HepG2 (cell line): ENCODE results near the gene PHEX. TPM values are rescaled to one million over a fixed set of nuclear protein-coding genes. Genes with fewer than 3 reads are reported as not detected.

Experiments used
- ATAC-seq: fragments of 200-7000 bp; cut with Tn5 transposase; 3 replicates; pipeline ENCODE4 v1.9.1; 2020; ENCODE audit warnings: mild to moderate bottlenecking, moderate library complexity
- BruUV-seq: library from RNA; stranded (reverse); fragments of 400-500 nt; replicated peaks from 2 replicates; lab custom pipeline; 2021; lab: Mats Ljungman, UMichigan
- CTCF ChIA-PET: fragments of 300-600 bp; formaldehyde crosslinking; extraction: SDS; loops from one replicate; lab custom pipeline; 2021; ENCODE audit warnings: low total read pairs, inconsistent platforms, low intra/inter-chr PET ratio; lab: Yijun Ruan, JAX
- POLR2A ChIA-PET: fragments of 350-600 bp; sonication (Branson Sonifier 250); formaldehyde crosslinking; loops from one replicate; lab custom pipeline; 2020; ENCODE audit warnings: antibody characterized with exemption, inconsistent platforms; lab: Yijun Ruan, JAX
- DNase-seq: peaks from one replicate; pipeline ENCODE4 v3.0.0-alpha.2; 2015; ENCODE audit warnings: low spot score
- FAIRE-seq: peaks from 3 replicates; lab custom pipeline; 2011; peaks lifted over from hg19 to GRCh38; lab: Jason Lieb, UNC
- H2AFZ ChIP-seq: one replicate; pipeline ENCODE4 v1.6.1; 2011; ENCODE audit warnings: low read length, inconsistent platforms
- H3K27ac ChIP-seq: fragments of 300-600 bp; 3 replicates; pipeline ENCODE4 v1.8.0; 2011; ENCODE audit warnings: mixed run types, mild to moderate bottlenecking, mixed read lengths, low read length, inconsistent platforms; ENCODE audit not compliant: insufficient read depth; ENCODE audit errors: extremely low read length
- H3K27me3 ChIP-seq, 2 experiments: fragments of 200-600 bp in 1 of 2; 2 replicates in 1 of 2; 3 replicates in 1 of 2; pipeline versions ENCODE4 v1.6.0 to v1.8.0; 2011; ENCODE audit warnings: low read length in 2 of 2, mild to moderate bottlenecking in 2 of 2, moderate library complexity in 2 of 2, inconsistent platforms in 1 of 2; ENCODE audit not compliant: insufficient read depth in 2 of 2, control insufficient read depth in 1 of 2
- H3K36me3 ChIP-seq, 2 experiments: fragments of 200-600 bp in 1 of 2; replicated peaks in 1 of 2; 2 replicates in 1 of 2; 3 replicates in 1 of 2; pipeline versions ENCODE4 v1.5.1 to v1.8.0; 2011; ENCODE audit warnings: low read length in 2 of 2, inconsistent platforms in 1 of 2; ENCODE audit not compliant: insufficient read depth in 2 of 2, control insufficient read depth in 1 of 2
- H3K4me1 ChIP-seq: 2 replicates; pipeline ENCODE4 v1.5.1; 2012; ENCODE audit warnings: low read length, inconsistent platforms; ENCODE audit not compliant: insufficient read depth
- H3K4me2 ChIP-seq: 2 replicates; pipeline ENCODE4 v1.6.0; 2011; ENCODE audit warnings: low read depth, low read length, inconsistent platforms
- H3K4me3 ChIP-seq, 3 experiments: fragments of 200-600 bp in 1 of 3; sonication (generic), shearing (Covaris generic) in 1 of 3; replicated peaks in 1 of 3; 2 replicates each; pipeline ENCODE4 v1.5.1; 2011 to 2016; ENCODE audit warnings: low read length in 3 of 3, inconsistent platforms in 2 of 3, low read depth in 2 of 3, mild to moderate bottlenecking in 2 of 3, control low read depth in 1 of 3, mixed read lengths in 1 of 3; ENCODE audit not compliant: insufficient read depth in 1 of 3
- H3K79me2 ChIP-seq: one replicate; pipeline ENCODE4 v1.6.1; 2011; ENCODE audit warnings: low read length, inconsistent platforms; ENCODE audit not compliant: insufficient read depth
- H3K9ac ChIP-seq: 2 replicates; pipeline ENCODE4 v1.6.0; 2011; ENCODE audit warnings: mild to moderate bottlenecking, low read depth, low read length, inconsistent platforms; ENCODE audit not compliant: insufficient read depth
- H3K9me3 ChIP-seq: 2 replicates; pipeline ENCODE4 v1.5.1; 2012; ENCODE audit warnings: mild to moderate bottlenecking, low read length
- H4K20me1 ChIP-seq: 2 replicates; pipeline ENCODE4 v1.6.0; 2011; ENCODE audit warnings: inconsistent platforms, mild to moderate bottlenecking, low read length, moderate library complexity; ENCODE audit not compliant: insufficient read depth
- AGO1 ChIP-seq: fragments of 200-400 bp; formaldehyde crosslinking; IDR thresholded peaks from 2 replicates; pipeline ENCODE4 v1.6.1; 2017; ENCODE audit warnings: mild to moderate bottlenecking, low read depth, low read length, moderate library complexity; ENCODE audit not compliant: poor library complexity, severe bottlenecking
- CBX5 ChIP-seq: sonication (generic); formaldehyde crosslinking; IDR thresholded peaks from 2 replicates; pipeline ENCODE4 v1.4.0; 2020; ENCODE audit warnings: missing genetic modification reagents, borderline replicate concordance
- CHD2 ChIP-seq: IDR thresholded peaks from 2 replicates; pipeline ENCODE4 v1.6.1; 2011; ENCODE audit warnings: low read depth, low read length, improper control_type of control experiment
- ISL2 ChIP-seq: sonication (generic); formaldehyde crosslinking; IDR thresholded peaks from 2 replicates; pipeline ENCODE4 v1.5.0; 2020; ENCODE audit warnings: missing genetic modification reagents
- MLLT10 ChIP-seq: sonication (generic); formaldehyde crosslinking; IDR thresholded peaks from 2 replicates; pipeline ENCODE4 v1.4.0; 2020; ENCODE audit warnings: missing genetic modification reagents
- MTERF4 ChIP-seq: sonication (generic); formaldehyde crosslinking; IDR thresholded peaks from 2 replicates; pipeline ENCODE4 v1.8.0; 2023; ENCODE audit warnings: mild to moderate bottlenecking, missing genetic modification reagents
- MTF2 ChIP-seq: sonication (generic); formaldehyde crosslinking; IDR thresholded peaks from 2 replicates; pipeline ENCODE4 v1.5.0; 2020; ENCODE audit warnings: missing genetic modification reagents, borderline replicate concordance
- NFYB ChIP-seq: sonication (generic); formaldehyde crosslinking; IDR thresholded peaks from 2 replicates; pipeline ENCODE4 v1.4.0; 2020; ENCODE audit warnings: missing genetic modification reagents
- PAX8 ChIP-seq: sonication (generic); formaldehyde crosslinking; IDR thresholded peaks from 2 replicates; pipeline ENCODE4 v1.8.0; 2022; ENCODE audit warnings: mild to moderate bottlenecking, missing genetic modification reagents, borderline replicate concordance
- PHF21A ChIP-seq: sonication (generic); formaldehyde crosslinking; IDR thresholded peaks from 2 replicates; pipeline ENCODE4 v1.5.0; 2020; ENCODE audit warnings: mild to moderate bottlenecking, missing genetic modification reagents
- TP53 ChIP-seq: sonication (generic); formaldehyde crosslinking; conservative IDR thresholded peaks from 2 replicates; pipeline ENCODE4 v1.4.0; 2020; ENCODE audit warnings: missing genetic modification reagents
- ZBTB25 ChIP-seq: IDR thresholded peaks from 2 replicates; pipeline ENCODE4 v1.6.1; 2018; ENCODE audit warnings: missing genetic modification reagents
- ZNF251 ChIP-seq: sonication (generic); formaldehyde crosslinking; IDR thresholded peaks from 2 replicates; pipeline ENCODE4 v1.9.0; 2021; ENCODE audit warnings: mild to moderate bottlenecking, missing genetic modification reagents
- ZNF335 ChIP-seq: sonication (generic); formaldehyde crosslinking; IDR thresholded peaks from 2 replicates; pipeline ENCODE4 v1.4.0; 2020; ENCODE audit warnings: missing genetic modification reagents
- ZNF354B ChIP-seq: sonication (generic); formaldehyde crosslinking; IDR thresholded peaks from 2 replicates; pipeline ENCODE4 v1.8.0; 2022; ENCODE audit warnings: mild to moderate bottlenecking, missing genetic modification reagents
- ZNF652 ChIP-seq: IDR thresholded peaks from 2 replicates; pipeline ENCODE4 v1.6.1; 2016; ENCODE audit warnings: low read depth, borderline replicate concordance
- ZNF788 ChIP-seq: sonication (generic); formaldehyde crosslinking; IDR thresholded peaks from 2 replicates; pipeline ENCODE4 v1.5.0; 2020; ENCODE audit warnings: mild to moderate bottlenecking, missing genetic modification reagents, borderline replicate concordance
- ZNF83 ChIP-seq: sonication (generic); formaldehyde crosslinking; IDR thresholded peaks from 2 replicates; pipeline ENCODE4 v1.4.0; 2020; ENCODE audit warnings: missing genetic modification reagents, mild to moderate bottlenecking, borderline replicate concordance
- WGBS: methylation state at CpG from one replicate; pipeline ENCODE4 v1.1.6; 2017; ENCODE audit warnings: low lambda C conversion rate; 5-methylcytosine and 5-hydroxymethylcytosine counted together
- in situ Hi-C: cut with HindIII; loops from 2 replicates; pipeline ENCODE4 v1.10.0; 2017; ENCODE audit warnings: low pct_unique_long_range_greater_than_20kb; ENCODE audit not compliant: extremely low pct_ligation_motif_present
- intact Hi-C: fragments of 100-400 bp; cut with micrococcal nuclease; formaldehyde crosslinking; loops from one replicate; pipeline ENCODE4 v1.10.0; 2022; ENCODE audit not compliant: unreplicated experiment
- polyA plus RNA-seq, 8 experiments: library from polyadenylated mRNA; depleted of rRNA in 3 of 8; stranded (reverse) in 7 of 8; unstranded in 1 of 8; fragments of >200 nt; fragmentation: Illumina TruSeq in 4 of 8; extraction: Trizol in 4 of 8; gene quantifications; 2 replicates each; pipeline versions ENCODE4 v1.2.1 to v1.2.3, GENCODE V29; 2011 to 2016; ENCODE audit warnings: low read depth in 4 of 8, missing spikeins in 1 of 8, mixed read lengths in 1 of 8; ENCODE audit not compliant: insufficient read depth in 1 of 8
- total RNA-seq, 5 experiments: library from RNA; depleted of rRNA; stranded (reverse); fragments of >200 nt; fragmentation: Illumina TruSeq; extraction: Trizol; gene quantifications; 2 replicates each; pipeline ENCODE4 v1.2.3, GENCODE V29; 2016; ENCODE audit warnings: low read depth in 1 of 5

Gene PHEX
- total and polyA plus RNA-seq, 2 of the 13 experiments (the other 11 are each of a cell fraction or from before 2014, with no cell fraction given): 0.01 to 0.27 TPM

- Histone ChIP-seq H3K9me3 (no peaks in the 10 kb centered on the region), H2AFZ (no peak overlapping the region), H3K79me2 (no peaks in the 10 kb centered on the region), H3K27ac (no peak overlapping the region), H4K20me1 (no peaks in the 10 kb centered on the region), H3K4me1 (peaks cover 7% of the 10 kb centered on the region; the same call in 1 of the 2 replicates), H3K9ac (no peak overlapping the region), H3K36me3 (no peaks in the 10 kb centered on the region), H3K4me2 (no peak overlapping the region), H3K27me3 (no peaks in the 10 kb centered on the region), H3K4me3 (no peak overlapping the region)
- WGBS: 64% methylated on average over 9 of the region's 9 CpGs
- no peak for FAIRE-seq
- no peak for ATAC-seq
- TF ChIP-seq ZNF652 (0 out of 2 replicates have a peak, but pooled peaks have one; percentile 53), TP53 (CRISPR knock-in tag) (no peak)
- DNase-seq: no peak
- in situ Hi-C loops (no loop called here), intact Hi-C loops (no loop called here)
- BruUV-seq: no TSS peak
- ChIA-PET POLR2A (no interaction called here), CTCF (no interaction called here)
Measured at GRCh38 chrX:22015139-22015750, 16.9 kb upstream of the PHEX start.

GRCh38 chrX:22021751-22022324 is 10.3 kb upstream of the PHEX start:
- Histone ChIP-seq H2AFZ (no peak overlapping the region), H3K4me2 (no peak overlapping the region), H3K9me3 (no peaks in the 10 kb centered on the region), H3K36me3 (no peaks in the 10 kb centered on the region), H4K20me1 (no peaks in the 10 kb centered on the region), H3K9ac (no peak overlapping the region), H3K4me1 (peaks cover 13% of the 10 kb centered on the region; the same call in 1 of the 2 replicates), H3K4me3 (no peak overlapping the region), H3K27ac (no peak overlapping the region), H3K79me2 (no peaks in the 10 kb centered on the region), H3K27me3 (no peaks in the 10 kb centered on the region)
- FAIRE-seq (no peak), ATAC-seq (no peak; the same call in 2 of the 3 replicates), DNase-seq (no peak)
- WGBS: 86% methylated on average over 10 of the region's 10 CpGs
- ChIA-PET CTCF (no interaction called here), POLR2A (no interaction called here)
- in situ Hi-C loops (no loop called here), intact Hi-C loops (no loop called here)
- BruUV-seq: no TSS peak
- TF ChIP-seq ZNF335 (CRISPR knock-in tag) (no peak), NFYB (no peak), PAX8 (no peak), MLLT10 (no peak), MTERF4 (CRISPR knock-in tag) (no peak), MTF2 (no peak), ISL2 (CRISPR knock-in tag) (no peak), PHF21A (CRISPR knock-in tag) (no peak), CBX5 (CRISPR knock-in tag) (no peak), ZNF251 (CRISPR knock-in tag) (no peak), ZBTB25 (no peak), ZNF354B (CRISPR knock-in tag) (no peak), ZNF83 (CRISPR knock-in tag) (no peak), CHD2 (no peak), ZNF788 (CRISPR knock-in tag) (no peak), AGO1 (no peak)
